Tibial nerve (tissue), 4 donors: ENCODE results near the gene SCGB1D1.

Experiments used
- CTCF ChIP-seq, 5 experiments: fragments of 200-600 bp in 3 of 5; fragments of 450-650 bp in 2 of 5; sonication (generic) in 3 of 5; IDR thresholded peaks; one replicate each; pipeline ENCODE4 v1.5.1; 2016 to 2019; ENCODE audit warnings: antibody characterized with exemption in 5 of 5, mild to moderate bottlenecking in 3 of 5, moderate library complexity in 2 of 5
- EP300 ChIP-seq, 2 donors: sonication (generic); formaldehyde crosslinking; IDR thresholded peaks; one replicate each; pipeline ENCODE4 v1.6.1; 2017; ENCODE audit warnings: antibody characterized with exemption in 2 of 2, mild to moderate bottlenecking in 1 of 2
- POLR2A ChIP-seq, 2 donors: fragments of 450-650 bp; IDR thresholded peaks; one replicate each; pipeline ENCODE4 v1.6.1; 2017; ENCODE audit warnings: antibody characterized with exemption in 2 of 2, mild to moderate bottlenecking in 2 of 2, moderate library complexity in 2 of 2

GRCh38 chr11:62151737-62152102 lies 38.3 kb upstream of the SCGB1D1 start:
- TF ChIP-seq POLR2A (IDR thresholded peaks at IDR 0.05) (no peak), CTCF (IDR thresholded peaks at IDR 0.05) (no peak), EP300 (IDR thresholded peaks at IDR 0.05) (no peak)
